ENCODE measurements around the gene APOBEC4. TPM values are rescaled to one million over a fixed set of nuclear protein-coding genes. Genes with fewer than 3 reads are reported as not detected.
"Not testable (repeated sequence)": the region's sequence is repeated elsewhere in the genome, so short reads cannot be mapped to it uniquely, and the experiment has no call there.

The APOBEC4 gene
- total RNA-seq = not detected

DNA sequence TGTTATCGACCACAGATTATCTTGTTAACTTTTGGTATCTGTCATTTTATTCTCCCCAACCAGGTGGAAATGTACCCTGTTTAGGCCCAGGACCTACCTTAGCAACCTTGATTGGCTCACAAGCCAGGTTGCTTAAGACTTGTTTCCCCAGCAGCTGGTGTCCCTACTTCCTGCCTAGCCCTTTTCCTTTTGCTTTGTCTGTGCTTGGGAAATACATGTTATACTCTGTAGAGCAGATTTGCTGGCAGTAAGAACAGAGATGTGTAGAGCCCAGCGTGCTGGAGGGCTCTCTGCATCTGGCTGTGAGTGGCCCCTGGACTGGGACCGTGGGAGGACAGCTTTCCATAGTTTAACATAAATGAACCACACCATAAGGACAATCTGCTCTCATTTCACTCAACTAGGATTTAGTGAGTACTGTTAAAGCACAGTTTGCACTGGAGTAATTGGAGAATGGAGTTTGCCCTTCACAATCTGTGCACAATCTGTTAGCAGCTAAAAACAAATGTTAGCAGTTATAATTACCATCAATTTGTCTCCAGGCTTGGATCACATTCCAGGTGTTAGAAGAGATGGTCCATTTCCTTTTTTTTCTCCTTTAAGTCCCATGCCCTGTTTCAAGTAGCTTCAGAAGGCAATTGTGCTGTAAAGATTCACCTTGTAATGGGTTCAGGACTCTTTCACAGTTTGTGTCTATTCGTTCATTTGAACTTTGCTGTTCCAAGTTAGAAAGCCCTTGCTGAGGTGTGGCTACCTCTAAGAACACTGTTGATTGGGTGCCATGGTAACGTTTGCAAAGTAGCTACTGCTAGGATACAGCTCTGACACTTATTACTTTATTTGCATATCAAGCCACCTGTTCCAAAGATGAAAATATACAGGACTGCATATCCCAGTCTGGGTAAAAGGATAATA is at the start of gene APOBEC4:
APOBEC4 (minus strand) TSS at position 770 of the 915 bp plus-strand sequence. CDS start 4,535 bp downstream, outside the sequence.
- Mint-ChIP-seq H3K27ac (peak within 1 kb of the TSS; percentile 75 to 98), H3K36me3 (peaks cover 0 to 10% of the 10 kb centered on the region in 2 donors), H3K9me3 (peaks cover 0 to 9% of the 10 kb centered on the region in 2 donors)
- DNase-seq (ENCODE audit: low spot score in 2 of 2) (no peak), ATAC-seq (peak; percentile 63 to 76)

DNA sequence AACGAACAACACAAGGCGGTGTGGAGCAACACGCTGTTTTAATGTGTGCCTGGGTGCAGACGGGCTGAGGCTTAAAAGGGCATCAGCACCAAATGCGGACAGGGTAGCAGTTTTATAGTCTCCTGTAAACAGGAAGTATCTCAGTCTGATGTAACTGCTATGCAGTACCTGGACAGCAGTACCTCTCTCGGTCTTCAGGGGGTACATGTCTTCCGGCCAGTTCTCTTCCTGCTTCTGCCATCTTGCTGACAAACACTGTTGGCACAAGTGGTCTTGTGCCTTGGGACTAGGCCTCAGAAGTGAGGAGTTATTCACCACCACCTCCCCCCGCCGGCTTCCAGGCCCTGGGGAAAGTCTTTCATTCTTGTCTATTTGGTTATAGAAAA is 49.7 kb upstream of the APOBEC4 start:
- no peak for ATAC-seq
- DNase-seq (ENCODE audit: low spot score in 2 of 2) = no peak
- Mint-ChIP-seq H3K36me3 (peaks cover 0 to 12% of the 10 kb centered on the region in 2 donors), H3K27ac (no peak overlapping the region), H3K9me3 (peaks cover 0 to 3% of the 10 kb centered on the region in 2 donors)

- DNase-seq (ENCODE audit: low spot score in 2 of 2) = no peak
- Mint-ChIP-seq H3K9me3 (peaks cover 0 to 3% of the 10 kb centered on the region in 2 donors), H3K36me3 (peaks cover 0 to 12% of the 10 kb centered on the region in 2 donors), H3K27ac (no peak overlapping the region)
- peak; percentile 34 to 71 for ATAC-seq
Measured at GRCh38 chr1:183702087-183702812, 49.1 kb upstream of the APOBEC4 start.

DNA sequence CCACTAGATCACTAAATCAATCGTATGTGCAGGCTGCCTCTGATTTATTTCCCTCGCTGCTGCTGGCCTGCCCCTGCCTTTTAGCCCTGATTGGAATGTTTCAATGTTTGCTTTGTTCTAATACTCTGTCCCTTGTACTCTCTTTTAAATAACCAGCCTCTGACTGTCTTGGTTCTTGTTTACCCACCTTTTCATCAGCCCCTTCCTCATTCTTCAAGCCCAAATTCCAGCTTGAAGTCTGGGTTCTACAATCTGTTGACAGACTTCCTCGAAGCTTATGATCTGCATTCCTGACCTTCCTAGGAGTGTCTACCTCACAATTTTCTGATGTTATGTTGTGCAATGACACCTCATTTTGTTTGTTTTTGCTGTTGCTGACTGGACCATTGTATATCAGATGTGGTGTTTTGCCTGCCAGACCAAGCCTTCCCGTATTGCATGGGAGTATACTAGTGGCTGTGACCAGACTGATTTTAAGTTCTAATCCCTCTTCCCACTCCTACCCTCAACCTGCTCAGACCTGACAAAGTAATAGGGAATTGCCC is 46.6 kb upstream of the APOBEC4 start:
- Mint-ChIP-seq H3K36me3 (peaks cover 0 to 12% of the 10 kb centered on the region in 2 donors), H3K9me3 (peaks cover 0 to 3% of the 10 kb centered on the region in 2 donors), H3K27ac (no peak overlapping the region)
- no peak for ATAC-seq
- no peak for DNase-seq (ENCODE audit: low spot score in 2 of 2)

GRCh38 chr1:183697814-183698590 is 44.9 kb upstream of the APOBEC4 start:
- Mint-ChIP-seq H3K27ac (peak overlapping the region in 1 of 2 donors; percentile 15), H3K36me3 (peaks cover 0 to 12% of the 10 kb centered on the region in 2 donors), H3K9me3 (peaks cover 0 to 3% of the 10 kb centered on the region in 2 donors)
- ATAC-seq (no peak), DNase-seq (ENCODE audit: low spot score in 2 of 2) (no peak)

- peaks cover 0 to 12% of the 10 kb centered on the region in 2 donors for H3K36me3 Mint-ChIP-seq
- DNase-seq (ENCODE audit: low spot score in 2 of 2) (no peak), ATAC-seq (no peak)
- H3K9me3 Mint-ChIP-seq = peaks cover 0 to 3% of the 10 kb centered on the region in 2 donors
- H3K27ac Mint-ChIP-seq = no peak overlapping the region
Measured at GRCh38 chr1:183696981-183697380, 43.9 kb upstream of the APOBEC4 start.

- ATAC-seq = no peak
- Mint-ChIP-seq H3K27ac (no peak overlapping the region), H3K36me3 (peaks cover 0 to 8% of the 10 kb centered on the region in 2 donors), H3K9me3 (peaks cover 0 to 3% of the 10 kb centered on the region in 2 donors)
- no peak for DNase-seq (ENCODE audit: low spot score in 2 of 2)
Measured at GRCh38 chr1:183694755-183695154, 41.6 kb upstream of the APOBEC4 start.

- DNase-seq (ENCODE audit: low spot score in 2 of 2) (no peak), ATAC-seq (no peak)
- no peaks in the 10 kb centered on the region for H3K9me3 Mint-ChIP-seq
- no peak overlapping the region for H3K27ac Mint-ChIP-seq
- H3K36me3 Mint-ChIP-seq = peaks cover 0 to 8% of the 10 kb centered on the region in 2 donors
Measured at GRCh38 chr1:183694066-183694465, 41.0 kb upstream of the APOBEC4 start.

DNA sequence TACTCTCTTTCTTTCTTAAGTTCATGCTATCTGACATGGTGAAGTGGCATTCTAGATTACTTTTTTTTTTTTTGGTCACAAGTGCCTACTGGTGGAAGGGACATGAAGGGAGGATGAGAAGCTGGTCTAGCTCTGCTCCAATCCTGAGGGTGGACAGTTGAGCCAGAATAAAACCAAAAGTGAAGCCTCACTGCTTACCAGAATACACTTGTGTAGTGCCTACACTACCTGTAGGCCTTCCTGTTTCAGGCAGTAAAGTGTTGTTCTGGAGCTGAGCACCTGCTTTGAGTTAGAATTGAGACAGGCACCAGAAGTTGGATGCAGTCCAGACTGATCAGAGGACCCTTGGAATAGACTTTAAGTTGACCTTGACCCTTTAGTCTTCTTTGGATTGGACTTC is 40.4 kb upstream of the APOBEC4 start:
- H3K9me3 Mint-ChIP-seq = no peaks in the 10 kb centered on the region
- H3K36me3 Mint-ChIP-seq = peaks cover 0 to 3% of the 10 kb centered on the region in 2 donors
- no peak for ATAC-seq

GRCh38 chr1:183689762-183690204 is 36.7 kb upstream of the APOBEC4 start:
- Mint-ChIP-seq H3K9me3 (no peaks in the 10 kb centered on the region), H3K27ac (no peak overlapping the region), H3K36me3 (no peaks in the 10 kb centered on the region)
- ATAC-seq (peak; percentile 29 to 84), DNase-seq (ENCODE audit: low spot score in 2 of 2) (peak in 1 of 2 donors; percentile 38)

More for the DNA sequence above, 40.4 kb upstream of the APOBEC4 start:
- DNase-seq (ENCODE audit: low spot score in 2 of 2) = no peak
- H3K27ac Mint-ChIP-seq = no peak overlapping the region

DNA sequence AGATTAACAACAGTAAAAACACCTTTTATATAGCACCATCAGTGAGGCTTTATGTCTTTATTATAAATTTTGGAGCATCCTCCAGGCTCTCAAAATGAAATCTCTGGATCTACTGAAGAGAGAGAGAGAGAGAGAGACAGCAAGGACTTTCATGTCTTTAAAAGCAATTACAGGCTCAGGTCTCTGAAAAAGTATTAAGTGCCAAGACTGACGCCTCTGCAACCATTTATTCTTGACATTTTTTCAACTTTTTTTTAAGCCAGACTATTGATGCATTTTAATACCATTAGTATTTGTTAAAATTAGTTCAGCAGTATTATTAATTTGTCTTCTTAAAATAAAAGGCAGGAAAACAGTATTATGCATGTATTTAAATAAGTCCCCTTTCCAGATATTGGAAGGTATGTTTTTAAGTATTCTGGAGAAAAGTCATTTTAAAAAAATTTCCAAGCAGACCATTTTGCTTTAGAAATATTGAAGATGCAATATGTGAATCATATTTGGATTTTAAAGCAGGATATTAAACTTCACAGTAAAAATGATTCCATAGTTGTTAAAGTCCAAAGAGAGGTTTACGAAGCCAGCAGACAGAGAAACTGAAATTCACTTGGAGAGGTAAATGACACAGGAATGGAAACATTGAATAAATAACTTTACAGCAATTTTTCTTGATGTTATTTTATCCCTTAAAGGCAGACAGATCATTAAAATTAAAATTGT is 35.4 kb upstream of the APOBEC4 start:
- Mint-ChIP-seq H3K36me3 (no peaks in the 10 kb centered on the region), H3K27ac (no peak overlapping the region), H3K9me3 (no peaks in the 10 kb centered on the region)
- DNase-seq (ENCODE audit: low spot score in 2 of 2) = no peak
- ATAC-seq = no peak

GRCh38 chr1:183687546-183688304 is 34.6 kb upstream of the APOBEC4 start:
- no peak for DNase-seq (ENCODE audit: low spot score in 2 of 2)
- ATAC-seq = no peak
- Mint-ChIP-seq H3K36me3 (no peaks in the 10 kb centered on the region), H3K9me3 (no peaks in the 10 kb centered on the region), H3K27ac (no peak overlapping the region)

DNA sequence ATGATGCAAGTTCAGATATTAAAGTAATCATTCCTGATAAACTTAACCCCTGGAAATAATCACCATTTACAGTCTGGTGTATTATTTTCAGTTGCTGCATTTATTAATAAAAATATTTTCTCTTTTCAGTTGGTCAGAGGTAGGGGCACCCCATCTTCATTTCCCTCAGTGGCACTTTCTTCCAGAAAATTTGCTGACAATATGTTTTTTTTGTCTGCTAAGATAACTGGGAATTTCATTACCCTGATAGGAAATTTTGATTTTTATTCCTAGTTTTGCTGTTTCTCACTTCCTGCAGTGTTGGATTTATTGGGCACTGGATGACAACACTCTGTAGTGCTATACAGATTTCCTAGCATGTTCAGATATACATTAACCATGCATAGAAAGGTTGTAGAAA is 33.1 kb upstream of the APOBEC4 start:
- DNase-seq (ENCODE audit: low spot score in 2 of 2) = no peak
- no peak for ATAC-seq
- H3K9me3 Mint-ChIP-seq = no peaks in the 10 kb centered on the region
- H3K27ac Mint-ChIP-seq = no peak overlapping the region
- no peaks in the 10 kb centered on the region for H3K36me3 Mint-ChIP-seq

GRCh38 chr1:183685112-183685713 is 32.1 kb upstream of the APOBEC4 start:
- ATAC-seq = peak; percentile 33 to 55
- H3K36me3 Mint-ChIP-seq = no peaks in the 10 kb centered on the region
- DNase-seq (ENCODE audit: low spot score in 2 of 2) = peak in 1 of 2 donors; percentile 11
- H3K27ac Mint-ChIP-seq = no peak overlapping the region
- no peaks in the 10 kb centered on the region for H3K9me3 Mint-ChIP-seq

DNA sequence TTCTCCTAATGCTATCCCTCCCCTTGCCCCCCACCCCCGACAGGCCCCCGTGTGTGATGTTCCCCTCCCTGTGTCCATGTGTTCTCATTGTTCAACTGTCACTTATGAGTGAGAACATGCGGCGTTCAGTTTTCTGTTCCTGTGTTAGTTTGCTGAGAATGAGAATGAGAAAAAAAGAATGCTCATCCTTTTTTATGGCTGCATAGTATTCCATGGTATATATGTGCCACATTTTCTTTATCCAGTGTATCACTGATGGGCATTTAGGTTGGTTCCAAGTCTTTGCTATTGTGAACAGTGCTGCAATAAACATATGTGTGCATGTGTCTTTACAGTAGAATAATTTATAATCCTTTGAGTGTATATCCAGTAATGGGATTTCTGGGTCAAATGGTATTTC is 26.2 kb upstream of the APOBEC4 start:
- H3K36me3 Mint-ChIP-seq; H3K9me3 Mint-ChIP-seq; H3K27ac Mint-ChIP-seq; DNase-seq (ENCODE audit: low spot score in 2 of 2); ATAC-seq: not testable (repeated sequence)

Data from activated naive CD4-positive, alpha-beta T cell treated with anti-CD3 and anti-CD28 coated beads, Interleukin-2, amount 50 U/mL, for 72 hours (primary cell).